Activated CD8-positive, alpha-beta memory T cell treated with anti-CD3 and anti-CD28 coated beads for 1 hour (primary cell): ENCODE data around the gene SIGLEC10.

Source experiments
- DNase-seq, 2 donors: peaks; one replicate each; pipeline ENCODE4 v3.0.0-alpha.2; 2020; ENCODE audit warnings: low read depth in 1 of 2; ENCODE audit errors: extremely low read depth in 1 of 2

The SIGLEC10 gene

GRCh38 chr19:51396175-51396574 lies 21.3 kb downstream of the SIGLEC10 start:
- no peak for DNase-seq

- peak; percentile 66 to 70 for DNase-seq
Observed at GRCh38 chr19:51394050-51394836, 23.2 kb downstream of the SIGLEC10 start.

DNA sequence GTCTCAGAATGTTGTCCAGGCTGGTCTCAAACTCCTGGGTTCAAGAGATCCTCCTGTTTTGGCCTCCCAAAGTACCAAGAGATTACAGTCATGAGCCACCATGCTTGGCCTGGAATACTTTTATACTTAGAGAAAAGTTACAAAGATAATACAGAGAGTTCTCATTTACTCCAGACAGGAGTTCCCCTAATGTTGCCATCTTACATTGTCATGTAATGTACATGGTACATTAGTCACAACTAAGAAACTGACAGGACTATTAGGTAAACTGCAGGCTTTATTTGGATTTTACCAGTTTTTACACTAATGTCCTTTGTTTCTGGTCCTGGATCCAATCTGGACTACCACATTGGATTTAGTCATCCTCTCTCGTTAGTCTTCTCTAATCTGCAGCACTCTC lies 24.7 kb downstream of the SIGLEC10 start:
- DNase-seq: no peak

- DNase-seq: no peak
Observed at GRCh38 chr19:51391073-51391611, 26.3 kb downstream of the SIGLEC10 start.

GRCh38 chr19:51389143-51389542 lies 28.3 kb downstream of the SIGLEC10 start:
- no peak for DNase-seq

- no peak for DNase-seq
Observed at GRCh38 chr19:51387924-51388389, 29.5 kb downstream of the SIGLEC10 start, which contains the start of gene LIM2. LIM2 (minus strand) TSS chr19:51387974; CDS start chr19:51387443, 531 bp downstream.

DNA sequence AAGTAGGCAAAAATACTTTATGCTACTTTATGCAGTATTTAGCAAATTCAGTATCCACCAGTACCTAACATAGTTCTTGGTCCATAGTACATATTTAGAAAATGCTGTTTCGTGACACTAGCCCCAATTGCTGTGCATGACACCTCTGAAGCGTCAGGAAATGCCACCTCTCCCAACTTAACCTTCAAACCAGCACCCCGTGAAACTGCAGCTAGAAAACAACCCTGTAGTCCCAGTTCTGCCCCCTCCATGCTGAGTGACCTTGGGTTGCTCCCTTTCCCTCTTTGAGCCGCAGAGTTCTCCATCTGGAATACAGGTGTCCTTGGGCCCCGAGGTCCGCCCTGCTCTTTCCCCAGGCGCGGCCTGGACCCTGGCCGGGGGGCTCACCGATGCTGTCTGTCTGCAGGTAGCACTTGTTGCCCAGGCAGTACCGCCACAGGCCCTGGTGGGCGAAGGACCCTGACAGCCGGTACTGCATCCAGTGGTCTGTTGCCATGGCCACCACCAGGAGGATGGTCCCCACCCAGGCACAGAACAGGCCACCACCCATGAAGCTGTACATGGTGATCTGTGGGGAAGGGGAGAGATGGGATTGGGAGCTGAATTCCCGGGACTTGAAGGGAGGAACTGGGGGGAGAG lies 30.4 kb downstream of the SIGLEC10 start:
- no peak for DNase-seq

DNA sequence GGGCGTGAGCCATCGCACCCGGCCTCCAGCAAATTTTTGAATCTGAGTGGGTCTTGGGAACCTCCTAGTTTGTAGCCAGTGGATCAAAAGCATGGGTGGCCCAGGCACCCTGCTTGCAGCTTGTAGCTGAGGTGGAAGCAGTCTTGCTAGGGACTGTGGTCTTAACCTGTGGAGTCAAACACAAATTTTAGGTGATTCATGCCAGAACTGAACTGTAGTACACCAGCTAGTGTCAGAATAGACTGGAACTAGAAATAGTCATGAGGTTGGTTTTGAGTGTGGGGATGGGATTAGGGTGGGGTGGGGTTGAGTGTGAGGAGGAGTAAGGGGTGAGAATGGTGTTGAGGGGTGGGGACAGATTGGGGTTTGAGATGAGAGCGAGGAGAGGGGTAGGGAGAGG lies 35.4 kb downstream of the SIGLEC10 start:
- no peak for DNase-seq

DNA sequence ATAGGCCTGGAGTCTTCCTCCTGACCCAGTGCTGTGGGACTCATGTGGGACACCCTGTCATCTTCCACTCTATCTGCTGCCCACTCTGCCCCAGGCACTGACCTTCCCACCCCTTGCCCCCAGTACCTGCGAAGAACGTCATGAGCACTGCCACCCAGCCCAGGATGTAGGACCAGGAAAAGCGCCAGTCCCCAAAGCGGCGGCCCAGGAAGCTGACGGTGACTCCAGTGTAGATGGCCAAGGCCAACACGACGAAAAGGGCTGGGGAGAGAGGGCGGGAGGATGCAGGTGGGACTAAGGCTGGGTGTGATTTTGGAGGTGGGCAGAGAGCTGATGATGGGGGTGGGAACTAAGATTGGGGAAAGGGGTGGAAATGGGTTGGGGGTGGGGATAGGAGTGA lies 37.1 kb downstream of the SIGLEC10 start:
- no peak for DNase-seq

DNA sequence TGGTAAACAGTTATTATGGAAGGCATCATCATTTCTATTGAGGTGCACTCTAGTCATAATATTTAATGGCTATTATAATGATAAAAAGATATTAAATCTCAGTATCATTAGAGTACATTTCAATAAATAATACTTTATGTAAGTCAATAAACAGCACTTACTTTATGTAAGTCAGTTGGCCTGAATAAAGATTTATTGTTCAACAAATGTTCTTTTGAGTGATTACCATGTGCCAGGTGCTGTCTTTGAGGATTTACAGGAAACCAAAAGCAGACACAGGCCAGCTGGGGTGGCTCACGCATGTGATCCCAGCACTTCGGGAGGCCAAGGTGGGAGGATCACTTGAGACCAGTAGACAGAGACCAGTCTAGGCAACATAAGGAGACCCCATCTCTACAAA lies 40.0 kb downstream of the SIGLEC10 start:
- no peak for DNase-seq

DNA sequence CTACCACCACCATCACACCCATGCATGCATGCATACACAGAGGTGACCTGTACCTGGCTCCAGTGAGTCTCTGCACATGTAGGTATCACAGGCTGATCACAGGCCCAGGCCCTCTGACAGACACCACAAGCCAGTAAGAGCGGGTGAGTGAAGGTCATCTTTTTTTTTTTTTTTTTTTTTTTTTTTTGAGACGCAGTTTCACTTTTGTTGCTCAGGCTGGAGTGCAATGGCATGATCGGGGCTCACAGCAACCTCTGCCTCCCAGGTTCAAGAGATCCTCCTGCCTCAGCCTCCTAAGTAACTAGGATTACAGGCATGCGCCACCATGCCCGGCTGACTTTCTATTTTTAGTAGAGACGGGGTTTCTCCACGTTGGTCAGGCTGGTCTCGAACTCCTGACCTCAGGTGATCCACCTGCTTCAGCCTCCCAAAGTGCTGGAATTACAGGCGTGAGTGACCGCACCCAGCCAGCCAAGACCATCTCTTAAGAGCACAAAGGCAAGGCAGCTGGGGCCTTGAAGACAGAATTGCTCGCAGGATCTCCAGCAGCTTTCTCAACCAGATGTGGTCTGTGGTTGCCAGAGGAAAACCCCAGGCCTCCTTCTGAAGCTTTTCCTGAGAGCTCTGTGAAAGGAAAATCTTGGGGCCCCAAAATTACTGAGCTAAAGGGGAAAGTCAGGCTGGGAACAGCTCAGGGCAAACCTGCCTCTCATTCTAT lies 41.8 kb downstream of the SIGLEC10 start:
- no peak for DNase-seq

- DNase-seq: peak; percentile 55 to 63
Observed at GRCh38 chr19:51372649-51373504, 44.6 kb downstream of the SIGLEC10 start, which contains the start of gene NKG7. NKG7 (minus strand) TSS chr19:51372654; CDS start chr19:51372535, 119 bp downstream.

DNA sequence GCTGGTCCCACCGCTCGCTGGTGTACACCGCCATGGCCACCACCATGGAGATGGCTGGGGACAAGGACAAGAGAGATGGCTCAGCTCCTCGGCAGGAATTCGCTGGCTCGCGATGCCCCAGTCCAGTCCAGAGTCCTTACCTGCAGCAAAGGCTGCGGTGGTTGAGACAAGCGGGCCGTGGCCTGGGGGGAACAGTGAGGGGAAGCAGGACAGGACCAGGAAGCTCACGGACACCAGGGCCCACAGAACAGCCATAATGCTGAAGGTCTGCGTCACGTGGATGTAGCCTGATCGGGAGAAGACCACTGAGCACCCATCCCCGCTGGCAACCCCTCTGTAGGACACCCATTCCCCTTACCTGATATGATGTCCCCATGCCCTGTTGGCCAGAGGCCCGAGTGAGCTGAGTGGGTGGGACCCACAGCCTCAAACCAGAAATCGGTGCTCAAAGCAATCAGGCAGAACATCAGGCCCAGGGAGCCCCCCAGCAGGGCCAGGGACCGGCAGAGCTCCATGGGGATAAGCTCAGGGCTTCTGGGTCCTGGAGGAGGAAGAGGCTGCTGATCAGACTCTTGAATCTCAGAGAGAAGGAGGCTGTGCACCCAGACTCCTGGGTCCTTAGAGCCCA lies 45.3 kb downstream of the SIGLEC10 start:
- DNase-seq: no peak

- no peak for DNase-seq
Observed at GRCh38 chr19:51371186-51371690, 46.2 kb downstream of the SIGLEC10 start.

DNA sequence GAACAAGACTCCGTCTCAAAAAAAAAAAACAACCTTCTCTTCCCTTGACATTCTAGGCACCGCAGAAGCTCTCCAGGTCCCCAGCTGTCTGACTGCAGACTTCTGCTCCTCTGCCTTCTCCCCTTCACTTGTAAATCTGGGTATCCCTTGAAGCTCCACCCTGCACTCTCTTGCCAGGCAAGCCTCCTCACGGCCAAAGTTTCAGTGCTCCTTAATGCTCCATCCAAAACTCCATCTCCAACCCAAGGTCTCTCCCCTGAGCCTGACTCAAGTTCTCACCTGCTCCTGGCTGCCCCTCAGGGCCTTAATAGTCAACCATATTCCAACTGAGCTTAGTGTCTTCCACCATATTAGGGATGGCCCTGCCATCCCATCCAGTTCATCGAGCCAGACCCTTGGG lies 47.2 kb downstream of the SIGLEC10 start:
- DNase-seq: no peak

DNA sequence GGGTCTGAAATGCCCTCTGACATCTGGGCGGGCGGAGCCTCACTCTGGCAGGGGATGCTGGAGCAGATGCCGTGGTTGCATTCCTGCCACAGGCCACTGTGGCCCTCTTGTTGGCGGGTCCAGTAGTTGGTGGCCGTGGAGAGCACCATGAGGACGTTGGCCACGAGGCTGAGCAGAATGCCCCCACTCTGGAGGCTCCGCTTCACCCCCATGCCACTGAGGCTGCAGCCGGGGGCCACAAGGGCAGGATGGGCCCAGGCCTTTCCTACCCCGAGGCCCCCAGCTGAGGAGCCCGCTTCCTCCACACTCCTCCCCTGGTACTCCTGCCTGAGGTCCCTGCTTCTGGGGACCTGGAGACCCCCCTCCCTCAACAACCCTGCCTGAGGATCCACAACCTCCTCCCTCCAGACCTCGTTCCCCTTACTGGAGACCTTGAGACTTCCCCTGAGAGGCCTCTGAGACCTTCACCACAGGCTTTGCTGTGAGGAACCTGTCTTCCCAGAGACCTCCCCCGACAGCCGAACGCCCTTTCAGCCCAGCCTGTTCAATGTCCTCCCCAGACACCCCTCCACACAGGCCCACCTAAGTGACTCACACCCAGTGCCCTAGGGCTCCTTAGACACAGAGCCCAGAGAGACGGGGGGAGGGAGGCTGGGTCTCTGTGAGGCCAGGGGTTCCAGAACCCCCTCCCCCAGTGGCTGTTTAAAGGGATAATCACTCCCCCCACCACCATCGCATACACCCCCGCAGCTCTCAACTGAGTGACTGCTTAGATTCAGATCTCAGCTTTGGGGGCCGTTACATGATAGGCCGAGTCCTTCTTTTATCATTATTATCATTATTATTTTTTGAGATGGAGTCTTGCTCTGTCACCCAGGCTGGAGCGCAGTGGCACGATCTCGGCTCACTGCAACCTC lies 48.8 kb downstream of the SIGLEC10 start, which contains the start of gene CLDND2:
Gene CLDND2 (minus strand): TSS at position 638 of the 917 bp plus-strand sequence. CDS start 426 bp downstream, at position 212.
- DNase-seq: no peak

DNA sequence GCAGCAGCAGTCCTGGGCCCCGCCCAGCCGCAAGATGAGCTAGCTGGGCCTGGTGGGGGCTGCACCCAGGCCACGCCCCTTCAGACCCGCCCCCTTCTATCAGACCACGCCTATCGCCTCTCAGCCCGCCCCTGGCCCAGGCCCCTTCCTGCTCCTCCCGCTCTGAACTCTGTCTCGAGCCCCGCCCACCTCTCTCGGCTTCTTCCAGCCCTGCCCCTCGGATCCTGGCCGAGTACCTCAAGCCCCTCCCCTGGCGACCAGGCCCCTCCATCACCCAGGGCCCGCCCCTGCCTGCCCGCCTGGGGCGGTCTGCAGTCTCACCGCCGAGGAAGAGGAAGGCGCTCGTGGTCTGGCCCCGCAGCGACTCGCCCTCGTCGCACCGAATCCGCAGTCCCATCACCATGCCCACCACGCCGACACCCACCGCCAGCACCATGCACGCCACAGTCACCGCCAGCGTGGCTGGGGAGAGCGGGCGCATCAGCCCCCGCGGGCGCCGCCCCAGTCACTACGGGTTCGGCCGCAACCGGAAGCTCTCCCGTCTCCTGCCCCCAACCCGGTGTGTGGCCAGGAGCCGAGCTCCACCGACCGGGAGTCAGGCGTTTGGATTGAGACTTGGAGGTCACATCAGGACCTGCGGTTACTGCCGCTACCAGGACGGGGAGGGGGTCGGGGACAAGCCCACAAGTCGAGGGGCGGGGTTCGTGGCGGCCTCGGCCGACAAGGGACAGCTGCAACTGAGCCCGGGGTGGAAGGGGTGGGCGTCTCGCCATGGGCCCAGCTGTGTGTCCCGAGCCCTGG lies 49.7 kb downstream of the SIGLEC10 start:
- peak; percentile 85 to 93 for DNase-seq

DNA sequence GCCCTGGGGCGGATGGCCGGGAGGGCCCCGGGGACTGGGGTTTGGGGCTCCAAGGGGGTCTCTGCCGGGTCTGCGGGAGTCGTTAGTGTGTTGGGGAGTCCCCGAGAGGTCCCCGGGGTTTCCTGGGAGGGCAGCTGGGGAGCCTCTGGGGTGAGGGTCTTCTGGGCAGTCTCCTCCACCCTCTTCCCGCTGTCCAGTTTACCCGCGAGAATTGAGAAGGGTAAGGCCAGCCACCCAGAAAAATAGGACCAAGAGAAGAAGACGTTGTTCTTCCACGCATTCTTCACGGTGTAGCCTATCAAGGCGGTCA lies 50.2 kb downstream of the SIGLEC10 start:
- no peak for DNase-seq
